GM10266 (cell line): ENCODE results near the gene NINJ1.

Experiments
- DNase-seq: peaks from one replicate; pipeline ENCODE4 v3.0.0; 2012; ENCODE audit errors: extremely low spot score
- TF ChIP-seq, protein P1 (sequence below): IDR thresholded peaks from 2 replicates; pipeline ENCODE4 v1.5.1; 2012; ENCODE audit warnings: mild to moderate bottlenecking, low read depth; ENCODE audit not compliant: control insufficient read depth, insufficient read depth; ENCODE audit errors: missing control alignments

NINJ1 gene

DNA sequence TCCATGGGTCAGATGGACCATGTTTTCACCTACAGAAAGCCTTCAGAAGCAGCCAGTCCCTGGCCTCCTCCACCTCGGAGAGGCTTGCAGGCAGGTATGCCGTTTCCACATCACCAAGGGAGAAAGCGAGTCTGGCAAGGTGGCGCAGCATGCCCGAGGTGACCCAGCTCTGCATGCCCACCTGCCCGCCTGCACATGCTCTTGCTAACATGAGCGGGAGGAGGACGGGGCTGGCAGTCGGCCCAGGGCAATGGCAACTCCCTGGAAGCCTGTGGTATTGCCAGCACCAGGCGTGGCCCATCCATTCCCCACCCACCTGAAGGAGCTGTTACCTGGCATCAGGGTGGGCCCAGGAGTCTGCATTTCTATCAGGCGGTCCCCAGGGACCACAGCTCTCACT is 3.3 kb upstream of the NINJ1 start:
- TF ChIP-seq, protein P1, sequence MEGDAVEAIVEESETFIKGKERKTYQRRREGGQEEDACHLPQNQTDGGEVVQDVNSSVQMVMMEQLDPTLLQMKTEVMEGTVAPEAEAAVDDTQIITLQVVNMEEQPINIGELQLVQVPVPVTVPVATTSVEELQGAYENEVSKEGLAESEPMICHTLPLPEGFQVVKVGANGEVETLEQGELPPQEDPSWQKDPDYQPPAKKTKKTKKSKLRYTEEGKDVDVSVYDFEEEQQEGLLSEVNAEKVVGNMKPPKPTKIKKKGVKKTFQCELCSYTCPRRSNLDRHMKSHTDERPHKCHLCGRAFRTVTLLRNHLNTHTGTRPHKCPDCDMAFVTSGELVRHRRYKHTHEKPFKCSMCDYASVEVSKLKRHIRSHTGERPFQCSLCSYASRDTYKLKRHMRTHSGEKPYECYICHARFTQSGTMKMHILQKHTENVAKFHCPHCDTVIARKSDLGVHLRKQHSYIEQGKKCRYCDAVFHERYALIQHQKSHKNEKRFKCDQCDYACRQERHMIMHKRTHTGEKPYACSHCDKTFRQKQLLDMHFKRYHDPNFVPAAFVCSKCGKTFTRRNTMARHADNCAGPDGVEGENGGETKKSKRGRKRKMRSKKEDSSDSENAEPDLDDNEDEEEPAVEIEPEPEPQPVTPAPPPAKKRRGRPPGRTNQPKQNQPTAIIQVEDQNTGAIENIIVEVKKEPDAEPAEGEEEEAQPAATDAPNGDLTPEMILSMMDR: no peak
- no peak for DNase-seq

GRCh38 chr9:93136011-93136440 is 2.0 kb upstream of the NINJ1 start:
- DNase-seq: no peak
- TF ChIP-seq, protein P1: no peak

GRCh38 chr9:93134740-93135444 is 841 bp upstream of the NINJ1 start:
- DNase-seq: no peak
- TF ChIP-seq, protein P1: no peak

DNA sequence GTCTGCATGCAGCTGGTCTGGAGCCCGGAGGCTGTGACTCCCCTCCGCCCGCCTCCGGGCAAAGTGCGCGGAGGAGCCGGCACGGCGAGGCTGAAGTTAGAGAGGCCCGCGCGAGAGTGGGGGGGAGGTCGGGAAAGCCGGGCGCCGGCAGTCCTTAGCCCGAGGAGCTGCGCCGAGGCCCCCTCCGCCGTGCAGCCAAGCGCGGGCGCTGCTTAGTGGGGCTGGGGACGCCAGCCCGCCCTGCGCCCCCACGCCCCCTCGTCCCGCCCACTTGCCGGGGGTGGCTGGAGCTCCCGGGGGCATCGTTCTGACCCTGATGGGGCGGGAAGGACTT is 403 bp downstream of the NINJ1 start:
- DNase-seq: peak; percentile 85

DNA sequence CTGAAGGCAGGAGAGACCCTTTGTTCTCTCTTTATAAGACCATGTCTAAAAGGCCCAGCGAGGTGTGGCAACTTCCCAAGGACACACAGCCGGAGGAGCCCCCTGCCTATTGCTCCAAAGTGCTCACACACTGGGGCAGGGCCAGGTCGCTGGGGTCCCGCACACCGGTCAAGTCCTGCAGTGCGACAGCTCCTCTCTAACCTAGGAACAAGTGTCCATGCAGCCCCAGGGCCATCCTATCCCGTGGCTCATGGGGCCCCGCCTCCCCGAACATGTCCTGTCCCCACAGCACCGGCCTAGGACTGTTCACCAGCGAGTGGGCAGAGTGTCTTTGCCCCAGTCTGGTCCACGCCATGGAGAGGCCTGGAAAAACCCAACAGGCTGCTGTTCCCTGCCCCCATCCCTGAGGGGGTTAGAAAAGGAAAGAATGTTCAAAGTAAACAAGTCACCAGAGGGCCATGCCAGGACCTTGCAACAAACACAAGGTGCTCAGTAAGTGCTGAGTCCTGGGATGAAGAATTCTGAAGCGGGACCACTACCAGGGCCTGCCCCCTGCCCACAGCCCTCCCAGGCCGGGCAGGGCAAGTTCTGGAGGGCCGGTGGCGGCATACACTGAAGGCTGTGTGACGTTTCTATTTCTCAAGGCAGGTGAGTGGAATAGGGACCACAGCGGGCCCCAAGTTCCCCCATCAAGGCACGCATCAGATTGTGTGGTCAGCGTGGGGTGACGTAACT is 938 bp downstream of the NINJ1 start:
- no peak for DNase-seq
- TF ChIP-seq, protein P1: no peak

More for the DNA sequence above, 403 bp downstream of the NINJ1 start:
- TF ChIP-seq, protein P1: no peak

GRCh38 chr9:93132287-93132927 is 1.6 kb downstream of the NINJ1 start:
- TF ChIP-seq, protein P1: no peak
- no peak for DNase-seq

DNA sequence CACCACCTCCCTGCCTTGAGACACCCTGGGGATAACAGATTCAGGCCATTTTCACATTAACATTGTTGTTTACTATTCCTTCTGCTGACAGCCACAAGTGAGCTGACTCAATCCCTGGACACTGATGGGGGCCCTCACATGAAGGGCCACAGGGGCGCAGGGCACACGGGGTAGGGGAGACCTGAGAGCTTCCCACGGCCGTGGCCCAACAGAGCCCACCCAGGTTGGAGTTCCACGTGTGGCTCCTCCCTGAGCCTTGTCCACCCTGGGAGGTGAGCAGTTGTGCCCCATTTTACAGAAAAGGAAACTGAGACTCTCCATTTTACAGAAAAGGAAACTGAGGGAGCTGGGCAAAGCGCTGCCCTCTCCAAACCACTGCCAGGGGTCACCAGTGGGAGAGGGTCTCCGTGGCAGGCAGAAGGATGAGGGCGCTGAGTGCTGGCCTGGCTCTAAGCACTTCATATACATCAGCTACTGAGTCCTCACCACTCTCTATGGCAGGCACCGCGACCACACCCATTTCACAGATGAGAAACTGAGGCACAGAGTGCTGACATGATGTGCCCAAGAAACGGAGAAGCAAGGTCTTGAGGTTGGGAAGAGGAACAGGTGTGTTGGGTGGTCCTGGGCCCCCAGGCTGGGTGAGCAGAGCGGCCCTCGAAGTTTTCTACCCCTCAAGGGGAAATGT is 2.3 kb downstream of the NINJ1 start:
- no peak for DNase-seq
- TF ChIP-seq, protein P1: no peak
